Astrocyte (in vitro differentiated cells and primary cell): ENCODE measurements around the gene PERM1. TPM values are rescaled to one million over a fixed set of nuclear protein-coding genes. Genes with fewer than 3 reads are reported as not detected.
"Not testable (repeated sequence)": the region's sequence is repeated elsewhere in the genome, so short reads cannot be mapped to it uniquely, and the experiment has no call there.

Experiments
- DNase-seq: peaks from one replicate; pipeline ENCODE4 v3.0.0-alpha.2; 2010; ENCODE audit warnings: low read depth
- FAIRE-seq: peaks from 2 replicates; lab custom pipeline; 2011; peaks lifted over from hg19 to GRCh38; lab: Jason Lieb, UNC
- H2AFZ ChIP-seq: 2 replicates; pipeline ENCODE4 v1.6.0; 2012; ENCODE audit warnings: low read depth, low read length, inconsistent platforms
- H3K27ac ChIP-seq: 2 replicates; pipeline ENCODE4 v1.5.1; 2011; ENCODE audit warnings: low read depth, low read length, inconsistent platforms
- H3K27me3 ChIP-seq: 2 replicates; pipeline ENCODE4 v1.6.0; 2011; ENCODE audit warnings: low read length, inconsistent platforms; ENCODE audit not compliant: insufficient read depth
- H3K36me3 ChIP-seq: 2 replicates; pipeline ENCODE4 v1.5.1; 2011; ENCODE audit warnings: low read length, inconsistent platforms; ENCODE audit not compliant: insufficient read depth
- H3K4me1 ChIP-seq: 2 replicates; pipeline ENCODE4 v1.5.1; 2011; ENCODE audit warnings: low read length, inconsistent platforms; ENCODE audit not compliant: insufficient read depth
- H3K4me2 ChIP-seq: 2 replicates; pipeline ENCODE4 v1.6.0; 2012; ENCODE audit warnings: low read length, inconsistent platforms
- H3K4me3 ChIP-seq: 2 replicates; pipeline ENCODE4 v1.5.1; 2011; ENCODE audit warnings: low read depth, mild to moderate bottlenecking, low read length, inconsistent platforms; ENCODE audit not compliant: insufficient read depth
- H3K79me2 ChIP-seq: 2 replicates; pipeline ENCODE4 v1.6.0; 2012; ENCODE audit warnings: mild to moderate bottlenecking, low read length, inconsistent platforms; ENCODE audit not compliant: insufficient read depth
- H3K9ac ChIP-seq: 2 replicates; pipeline ENCODE4 v1.6.0; 2012; ENCODE audit warnings: mild to moderate bottlenecking, low read length, inconsistent platforms
- H3K9me3 ChIP-seq: 2 replicates; pipeline ENCODE4 v1.5.1; 2012; ENCODE audit warnings: low read depth, mild to moderate bottlenecking, low read length, inconsistent platforms; ENCODE audit not compliant: insufficient read depth
- H4K20me1 ChIP-seq: 2 replicates; pipeline ENCODE4 v1.6.0; 2012; ENCODE audit warnings: low read length, inconsistent platforms; ENCODE audit not compliant: insufficient read depth
- H3K27ac Mint-ChIP-seq: one replicate; pipeline ENCODE4 v1.8.0; 2021; ENCODE audit warnings: mild to moderate bottlenecking, mixed read lengths; ENCODE audit not compliant: unreplicated experiment
- H3K27me3 Mint-ChIP-seq: one replicate; pipeline ENCODE4 v1.8.0; 2021; ENCODE audit warnings: low read depth, mixed read lengths; ENCODE audit not compliant: unreplicated experiment
- H3K36me3 Mint-ChIP-seq: one replicate; pipeline ENCODE4 v1.8.0; 2021; ENCODE audit warnings: low read depth, mixed read lengths; ENCODE audit not compliant: unreplicated experiment
- H3K4me1 Mint-ChIP-seq: one replicate; pipeline ENCODE4 v1.8.0; 2021; ENCODE audit warnings: low read depth, mixed read lengths; ENCODE audit not compliant: unreplicated experiment
- H3K4me3 Mint-ChIP-seq: one replicate; pipeline ENCODE4 v1.8.0; 2021; ENCODE audit warnings: mild to moderate bottlenecking, moderate library complexity, mixed read lengths; ENCODE audit not compliant: unreplicated experiment
- H3K9me3 Mint-ChIP-seq: one replicate; pipeline ENCODE4 v1.8.0; 2021; ENCODE audit warnings: mild to moderate bottlenecking, mixed read lengths; ENCODE audit not compliant: unreplicated experiment
- EZH2 ChIP-seq: IDR thresholded peaks from 2 replicates; pipeline ENCODE4 v1.6.1; 2012; ENCODE audit warnings: mild to moderate bottlenecking, low read length, inconsistent platforms; ENCODE audit not compliant: insufficient read depth
- total RNA-seq: library from RNA; stranded (reverse); gene quantifications from 2 replicates; pipeline ENCODE4 v1.2.1, GENCODE V29; 2021
- TF ChIP-seq, protein P1 (sequence below): IDR thresholded peaks from 2 replicates; pipeline ENCODE4 v1.5.1; 2011; ENCODE audit warnings: low read depth, mild to moderate bottlenecking, inconsistent platforms, low read length, moderate library complexity; ENCODE audit not compliant: insufficient read depth

The PERM1 gene
- total RNA-seq, 1 donor from 2014 or later, result 0.20 TPM

- no peak for DNase-seq
- Histone ChIP-seq H3K4me3 (peak within 1 kb of the TSS; percentile 62), H3K36me3 (no peaks in the 10 kb centered on the region), H3K9me3 (no peaks in the 10 kb centered on the region), H3K4me1 (peaks cover 37% of the 10 kb centered on the region), H3K27me3 (no peaks in the 10 kb centered on the region), H3K79me2 (peaks cover 42% of the 10 kb centered on the region), H3K27ac (peak within 1 kb of the TSS; percentile 86), H3K4me2 (peak within 1 kb of the TSS; percentile 95), H3K9ac (peak within 1 kb of the TSS; percentile 85), H4K20me1 (peaks cover 30% of the 10 kb centered on the region), H2AFZ (peak within 1 kb of the TSS; percentile 66)
- Mint-ChIP-seq H3K4me1 (peaks cover 20% of the 10 kb centered on the region), H3K36me3 (no peaks in the 10 kb centered on the region), H3K4me3 (peak within 1 kb of the TSS; percentile 82), H3K9me3 (no peaks in the 10 kb centered on the region), H3K27ac (peak within 1 kb of the TSS; percentile 72), H3K27me3 (no peaks in the 10 kb centered on the region)
- no peak for FAIRE-seq
- TF ChIP-seq EZH2, result no peak
- TF ChIP-seq, protein P1, sequence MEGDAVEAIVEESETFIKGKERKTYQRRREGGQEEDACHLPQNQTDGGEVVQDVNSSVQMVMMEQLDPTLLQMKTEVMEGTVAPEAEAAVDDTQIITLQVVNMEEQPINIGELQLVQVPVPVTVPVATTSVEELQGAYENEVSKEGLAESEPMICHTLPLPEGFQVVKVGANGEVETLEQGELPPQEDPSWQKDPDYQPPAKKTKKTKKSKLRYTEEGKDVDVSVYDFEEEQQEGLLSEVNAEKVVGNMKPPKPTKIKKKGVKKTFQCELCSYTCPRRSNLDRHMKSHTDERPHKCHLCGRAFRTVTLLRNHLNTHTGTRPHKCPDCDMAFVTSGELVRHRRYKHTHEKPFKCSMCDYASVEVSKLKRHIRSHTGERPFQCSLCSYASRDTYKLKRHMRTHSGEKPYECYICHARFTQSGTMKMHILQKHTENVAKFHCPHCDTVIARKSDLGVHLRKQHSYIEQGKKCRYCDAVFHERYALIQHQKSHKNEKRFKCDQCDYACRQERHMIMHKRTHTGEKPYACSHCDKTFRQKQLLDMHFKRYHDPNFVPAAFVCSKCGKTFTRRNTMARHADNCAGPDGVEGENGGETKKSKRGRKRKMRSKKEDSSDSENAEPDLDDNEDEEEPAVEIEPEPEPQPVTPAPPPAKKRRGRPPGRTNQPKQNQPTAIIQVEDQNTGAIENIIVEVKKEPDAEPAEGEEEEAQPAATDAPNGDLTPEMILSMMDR, result no peak
Observed at GRCh38 chr1:1020000-1020404, 38.1 kb upstream of the PERM1 start, which contains the start of gene AGRN. Gene AGRN (plus strand): TSS chr1:1020120. CDS start chr1:1020173, 53 bp downstream.

GRCh38 chr1:1019122-1019999, 37.5 kb upstream of the PERM1 start:
- Mint-ChIP-seq H3K4me1 (peaks cover 20% of the 10 kb centered on the region), H3K27ac (peak overlapping the region; percentile 72), H3K27me3 (no peaks in the 10 kb centered on the region), H3K9me3 (no peaks in the 10 kb centered on the region), H3K4me3 (peak overlapping the region; percentile 80), H3K36me3 (peaks cover 1% of the 10 kb centered on the region)
- no peaks in the 10 kb centered on the region for H3K36me3 ChIP-seq
- H3K79me2 ChIP-seq, result peaks cover 36% of the 10 kb centered on the region
- H3K9ac ChIP-seq, result no peak overlapping the region
- H3K4me1 ChIP-seq, result peaks cover 31% of the 10 kb centered on the region
- H3K27ac ChIP-seq, result no peak overlapping the region
- no peak overlapping the region for H3K4me3 ChIP-seq
- DNase-seq (peak; percentile 47), FAIRE-seq (no peak)
- no peaks in the 10 kb centered on the region for H3K9me3 ChIP-seq
- peaks cover 25% of the 10 kb centered on the region for H4K20me1 ChIP-seq
- H3K27me3 ChIP-seq, result no peaks in the 10 kb centered on the region
- H3K4me2 ChIP-seq, result peak overlapping the region; percentile 64
- peak overlapping the region; percentile 66 for H2AFZ ChIP-seq
- TF ChIP-seq, protein P1, result no peak
- TF ChIP-seq EZH2, result no peak

DNA sequence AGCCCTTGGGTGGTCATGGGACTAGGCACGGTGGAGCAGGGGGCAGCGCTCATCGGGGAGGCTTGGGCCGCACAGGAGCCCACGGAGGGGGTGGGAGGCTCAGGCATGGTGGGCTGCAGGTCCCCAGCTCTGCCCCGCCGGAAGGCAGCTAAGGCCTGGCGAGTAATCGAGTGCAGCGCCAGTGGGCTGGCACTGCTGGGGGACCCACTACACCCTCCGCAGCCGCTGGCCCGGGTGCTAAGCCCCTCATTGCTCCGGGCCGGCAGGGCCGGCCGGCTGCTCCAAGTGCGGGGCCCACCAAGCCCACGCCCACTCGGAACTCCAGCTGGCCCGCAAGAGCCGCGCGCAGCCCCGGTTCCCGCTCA, 36.4 kb upstream of the PERM1 start:
- FAIRE-seq, result not testable (repeated sequence)

GRCh38 chr1:1017397-1018320, 35.8 kb upstream of the PERM1 start:
- not testable (repeated sequence) for H3K36me3 ChIP-seq, FAIRE-seq, H3K4me3 ChIP-seq, DNase-seq, H3K36me3 Mint-ChIP-seq, H3K4me2 ChIP-seq, H3K27me3 ChIP-seq, H2AFZ ChIP-seq, H3K9me3 ChIP-seq, H3K9me3 Mint-ChIP-seq, H3K9ac ChIP-seq, H3K27me3 Mint-ChIP-seq, H4K20me1 ChIP-seq, H3K27ac ChIP-seq
- H3K4me3 Mint-ChIP-seq, result peak overlapping the region; percentile 34
- H3K4me1 ChIP-seq, result peaks cover 22% of the 10 kb centered on the region
- H3K79me2 ChIP-seq, result peaks cover 18% of the 10 kb centered on the region
- H3K27ac Mint-ChIP-seq, result peak overlapping the region; percentile 34
- H3K4me1 Mint-ChIP-seq, result peaks cover 16% of the 10 kb centered on the region

More for the DNA sequence above, 36.4 kb upstream of the PERM1 start:
- peaks cover 29% of the 10 kb centered on the region for H3K4me1 ChIP-seq
- H3K27me3 Mint-ChIP-seq, H3K27ac Mint-ChIP-seq, H3K9ac ChIP-seq, H2AFZ ChIP-seq, H3K36me3 ChIP-seq, DNase-seq, H3K9me3 ChIP-seq, H3K27me3 ChIP-seq, H3K36me3 Mint-ChIP-seq, H3K4me2 ChIP-seq, H3K9me3 Mint-ChIP-seq, H3K4me3 ChIP-seq, H3K4me3 Mint-ChIP-seq, H3K27ac ChIP-seq: not testable (repeated sequence)
- peaks cover 25% of the 10 kb centered on the region for H3K79me2 ChIP-seq
- peaks cover 15% of the 10 kb centered on the region for H4K20me1 ChIP-seq
- peaks cover 19% of the 10 kb centered on the region for H3K4me1 Mint-ChIP-seq
